ENCODE results near the gene PRPF4. TPM values are rescaled to one million over a fixed set of nuclear protein-coding genes. Genes with fewer than 3 reads are reported as not detected.

PRPF4 gene
- total and polyA plus RNA-seq, 8 donors, result 3.2 to 25.0 (median 9.9) TPM

DNA sequence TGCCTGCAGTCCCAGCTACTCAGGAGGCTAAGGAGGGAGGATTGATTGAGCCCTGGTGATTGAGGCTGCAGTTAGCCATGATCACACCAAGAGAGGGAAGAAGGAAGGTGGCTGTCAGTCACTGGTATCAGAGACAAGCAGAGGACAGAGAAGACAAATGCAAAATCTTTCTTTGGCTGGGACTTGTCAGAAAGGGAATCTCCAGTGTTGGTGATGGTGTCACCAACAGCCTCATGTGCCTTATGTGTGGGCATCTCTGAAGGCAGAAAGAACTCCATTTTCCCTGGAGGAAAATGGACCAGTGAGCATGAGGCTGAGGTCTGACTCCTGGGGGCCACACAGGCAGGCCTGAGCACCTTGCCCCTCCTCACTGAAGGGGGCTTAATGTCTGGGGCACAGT is 39.8 kb downstream of the PRPF4 start:
- Histone ChIP-seq H3K4me3 (no peak overlapping the region), H3K36me3 (peaks cover 0 to 45% (median 23%) of the 10 kb centered on the region in 4 donors), H3K27ac (no peak overlapping the region), H3K9me3 (no peaks in the 10 kb centered on the region), H3K27me3 (no peaks in the 10 kb centered on the region), H3K4me1 (no peaks in the 10 kb centered on the region)
- TF ChIP-seq, protein P1, sequence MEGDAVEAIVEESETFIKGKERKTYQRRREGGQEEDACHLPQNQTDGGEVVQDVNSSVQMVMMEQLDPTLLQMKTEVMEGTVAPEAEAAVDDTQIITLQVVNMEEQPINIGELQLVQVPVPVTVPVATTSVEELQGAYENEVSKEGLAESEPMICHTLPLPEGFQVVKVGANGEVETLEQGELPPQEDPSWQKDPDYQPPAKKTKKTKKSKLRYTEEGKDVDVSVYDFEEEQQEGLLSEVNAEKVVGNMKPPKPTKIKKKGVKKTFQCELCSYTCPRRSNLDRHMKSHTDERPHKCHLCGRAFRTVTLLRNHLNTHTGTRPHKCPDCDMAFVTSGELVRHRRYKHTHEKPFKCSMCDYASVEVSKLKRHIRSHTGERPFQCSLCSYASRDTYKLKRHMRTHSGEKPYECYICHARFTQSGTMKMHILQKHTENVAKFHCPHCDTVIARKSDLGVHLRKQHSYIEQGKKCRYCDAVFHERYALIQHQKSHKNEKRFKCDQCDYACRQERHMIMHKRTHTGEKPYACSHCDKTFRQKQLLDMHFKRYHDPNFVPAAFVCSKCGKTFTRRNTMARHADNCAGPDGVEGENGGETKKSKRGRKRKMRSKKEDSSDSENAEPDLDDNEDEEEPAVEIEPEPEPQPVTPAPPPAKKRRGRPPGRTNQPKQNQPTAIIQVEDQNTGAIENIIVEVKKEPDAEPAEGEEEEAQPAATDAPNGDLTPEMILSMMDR (IDR thresholded peaks at IDR 0.05), result no peak
- TF ChIP-seq POLR2AphosphoS5 (IDR thresholded peaks at IDR 0.05) (no peak), POLR2A (IDR thresholded peaks at IDR 0.05) (no peak), EP300 (IDR thresholded peaks at IDR 0.05) (no peak)
- intact Hi-C loops (cut with DNase I; ENCODE audit: low total_unique reads), result no loop called here
- no peak for DNase-seq

DNA sequence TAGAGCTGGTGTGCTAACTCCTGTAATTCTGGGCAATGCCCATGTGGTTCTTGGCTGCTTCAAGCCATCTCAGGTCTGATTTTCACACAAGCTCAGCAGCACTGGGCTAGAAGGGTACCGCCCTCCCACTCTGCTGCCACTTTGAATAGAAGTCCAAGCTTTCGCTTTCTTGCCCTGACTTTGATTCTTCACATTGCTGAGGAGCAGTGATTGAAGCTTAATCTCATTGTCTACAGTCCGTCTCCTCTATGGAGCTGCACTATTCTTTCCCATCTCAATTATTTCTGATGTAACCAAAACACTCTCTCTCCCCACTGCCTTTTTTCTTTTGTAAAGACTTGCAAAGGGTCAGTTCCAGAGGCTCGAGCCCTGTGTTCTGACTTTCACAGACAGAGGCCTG is 40.6 kb downstream of the PRPF4 start:
- H3K27me3 ChIP-seq, result no peaks in the 10 kb centered on the region
- TF ChIP-seq EP300 (IDR thresholded peaks at IDR 0.05) (no peak), POLR2AphosphoS5 (IDR thresholded peaks at IDR 0.05) (no peak), POLR2A (IDR thresholded peaks at IDR 0.05) (no peak)
- TF ChIP-seq, protein P1 (IDR thresholded peaks at IDR 0.05), result no peak
- H3K36me3 ChIP-seq, result peaks cover 0 to 51% (median 30%) of the 10 kb centered on the region in 4 donors
- WGBS, 5 donors, result 92 to 99% (median 93%) methylated on average over 4 of the region's 4 CpGs
- no peak overlapping the region for H3K4me3 ChIP-seq
- no peaks in the 10 kb centered on the region for H3K4me1 ChIP-seq
- no peak overlapping the region for H3K27ac ChIP-seq
- intact Hi-C loops (cut with DNase I; ENCODE audit: low total_unique reads), result no loop called here
- H3K9me3 ChIP-seq, result no peaks in the 10 kb centered on the region
- DNase-seq, result no peak

DNA sequence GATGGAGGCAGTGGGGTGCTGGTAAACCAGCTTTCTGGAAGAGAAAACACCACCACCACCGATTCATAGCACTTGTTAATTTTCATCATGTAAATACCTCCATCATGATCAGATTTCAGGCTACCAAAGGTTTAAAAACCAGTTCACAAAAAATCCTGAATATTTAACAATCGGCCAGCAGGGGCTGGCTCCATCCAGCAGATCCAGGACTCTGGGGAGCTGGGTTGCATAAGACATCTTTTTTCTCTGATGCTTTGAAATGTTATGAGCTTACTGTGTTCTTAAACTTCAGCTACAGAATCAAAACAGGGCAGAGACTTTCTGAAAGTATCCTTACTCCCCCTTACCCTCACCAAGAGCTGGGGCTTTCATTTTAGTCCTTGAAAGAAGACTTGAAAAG is 42.3 kb downstream of the PRPF4 start:
- DNase-seq, result no peak
- TF ChIP-seq, protein P1 (IDR thresholded peaks at IDR 0.05), result peak in 3 of 7 experiments; percentile 5 to 13 (median 8)
- TF ChIP-seq EP300 (IDR thresholded peaks at IDR 0.05), result no peak
- Histone ChIP-seq H3K9me3 (no peaks in the 10 kb centered on the region), H3K36me3 (peaks cover 0 to 63% (median 37%) of the 10 kb centered on the region in 4 donors), H3K27me3 (no peaks in the 10 kb centered on the region), H3K4me1 (no peaks in the 10 kb centered on the region), H3K4me3 (no peak overlapping the region), H3K27ac (no peak overlapping the region)
- intact Hi-C loops (cut with DNase I; ENCODE audit: low total_unique reads), result no loop called here
- 64 to 75% (median 66%) methylated on average over 2 of the region's 2 CpGs for WGBS, 5 donors

DNA sequence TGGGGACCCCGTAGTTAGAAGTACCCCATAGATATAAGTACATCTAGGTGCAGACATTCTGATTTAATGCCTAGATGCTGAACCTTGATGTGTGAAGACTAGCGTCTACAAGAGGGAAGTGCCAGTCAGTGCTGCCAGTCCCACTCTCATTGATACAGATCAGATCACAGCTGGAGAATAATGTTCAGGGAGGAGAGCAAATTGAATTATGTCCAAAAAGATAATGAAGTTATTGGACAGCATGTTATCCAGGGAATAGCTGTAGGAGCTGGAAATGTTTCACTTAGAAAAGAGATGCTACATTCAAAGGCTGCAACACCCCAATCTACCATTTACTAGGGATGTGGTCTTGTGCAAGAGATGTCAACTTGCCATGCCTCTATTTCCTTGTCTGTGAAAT is 43.6 kb downstream of the PRPF4 start:
- Histone ChIP-seq H3K27me3 (no peaks in the 10 kb centered on the region), H3K9me3 (no peaks in the 10 kb centered on the region), H3K27ac (no peak overlapping the region), H3K36me3 (peaks cover 0 to 66% (median 37%) of the 10 kb centered on the region in 4 donors), H3K4me1 (no peaks in the 10 kb centered on the region), H3K4me3 (no peak overlapping the region)
- no peak for DNase-seq
- WGBS, 5 donors, result 86 to 93% (median 90%) methylated on average over 2 of the region's 2 CpGs
- TF ChIP-seq POLR2AphosphoS5 (IDR thresholded peaks at IDR 0.05) (no peak), EP300 (IDR thresholded peaks at IDR 0.05) (no peak), POLR2A (IDR thresholded peaks at IDR 0.05) (no peak)
- TF ChIP-seq, protein P1 (IDR thresholded peaks at IDR 0.05), result no peak
- intact Hi-C loops (cut with DNase I; ENCODE audit: low total_unique reads), result no loop called here

Data from stomach (tissue), 9 donors.